GM04503 (cell line): Measurements from ENCODE around the gene DCX.
"Not testable (repeated sequence)": the region's sequence is repeated elsewhere in the genome, so short reads cannot be mapped to it uniquely, and the experiment has no call there.

ENCODE experiments used
- DNase-seq: peaks from one replicate; pipeline ENCODE4 v3.0.0-alpha.2; 2012; ENCODE audit warnings: low read depth

DCX gene

GRCh38 chrX:111365770-111366325 is 46.1 kb downstream of the DCX start:
- no peak for DNase-seq

- no peak for DNase-seq
Measured at GRCh38 chrX:111363741-111364140, 48.3 kb downstream of the DCX start.

- no peak for DNase-seq
Measured at GRCh38 chrX:111361751-111362150, 50.2 kb downstream of the DCX start.

GRCh38 chrX:111360839-111361238 is 51.2 kb downstream of the DCX start:
- no peak for DNase-seq

- no peak for DNase-seq
Measured at GRCh38 chrX:111355523-111356115, 56.4 kb downstream of the DCX start.

GRCh38 chrX:111354496-111354895 is 57.5 kb downstream of the DCX start:
- DNase-seq = no peak

GRCh38 chrX:111353793-111354192 is 58.2 kb downstream of the DCX start:
- DNase-seq = no peak

- DNase-seq = no peak
Measured at GRCh38 chrX:111352424-111352823, 59.6 kb downstream of the DCX start.

GRCh38 chrX:111349934-111350333 is 62.1 kb downstream of the DCX start:
- DNase-seq = no peak

GRCh38 chrX:111349101-111349500 is 62.9 kb downstream of the DCX start:
- no peak for DNase-seq

- no peak for DNase-seq
Measured at GRCh38 chrX:111348429-111348828, 63.6 kb downstream of the DCX start.

- DNase-seq = not testable (repeated sequence)
Measured at GRCh38 chrX:111346150-111346549, 65.8 kb downstream of the DCX start.

- no peak for DNase-seq
Measured at GRCh38 chrX:111340054-111340453, 71.9 kb downstream of the DCX start.

- DNase-seq = no peak
Measured at GRCh38 chrX:111339212-111339611, 72.8 kb downstream of the DCX start.

GRCh38 chrX:111338095-111338698 is 73.8 kb downstream of the DCX start:
- no peak for DNase-seq

GRCh38 chrX:111337067-111337637 is 74.8 kb downstream of the DCX start:
- DNase-seq = no peak

GRCh38 chrX:111336141-111336540 is 75.9 kb downstream of the DCX start:
- DNase-seq = no peak

- no peak for DNase-seq
Measured at GRCh38 chrX:111329370-111329769, 82.6 kb downstream of the DCX start.

GRCh38 chrX:111328858-111329257 is 83.1 kb downstream of the DCX start:
- no peak for DNase-seq

GRCh38 chrX:111322231-111322855 is 89.6 kb downstream of the DCX start:
- DNase-seq = no peak

- no peak for DNase-seq
Measured at GRCh38 chrX:111319451-111319850, 92.5 kb downstream of the DCX start.

GRCh38 chrX:111318901-111319300 is 93.1 kb downstream of the DCX start:
- DNase-seq = no peak

- DNase-seq = no peak
Measured at GRCh38 chrX:111309083-111309482, 102.9 kb downstream of the DCX start.
